GM19193 (cell line): ENCODE measurements around the gene AGGF1.

Experiments used
- POLR2A ChIP-seq: IDR thresholded peaks from 4 replicates; pipeline ENCODE4 v1.6.1; 2011; ENCODE audit not compliant: insufficient read depth, insufficient read length; ENCODE audit errors: extremely low read depth

The AGGF1 gene, protein sequence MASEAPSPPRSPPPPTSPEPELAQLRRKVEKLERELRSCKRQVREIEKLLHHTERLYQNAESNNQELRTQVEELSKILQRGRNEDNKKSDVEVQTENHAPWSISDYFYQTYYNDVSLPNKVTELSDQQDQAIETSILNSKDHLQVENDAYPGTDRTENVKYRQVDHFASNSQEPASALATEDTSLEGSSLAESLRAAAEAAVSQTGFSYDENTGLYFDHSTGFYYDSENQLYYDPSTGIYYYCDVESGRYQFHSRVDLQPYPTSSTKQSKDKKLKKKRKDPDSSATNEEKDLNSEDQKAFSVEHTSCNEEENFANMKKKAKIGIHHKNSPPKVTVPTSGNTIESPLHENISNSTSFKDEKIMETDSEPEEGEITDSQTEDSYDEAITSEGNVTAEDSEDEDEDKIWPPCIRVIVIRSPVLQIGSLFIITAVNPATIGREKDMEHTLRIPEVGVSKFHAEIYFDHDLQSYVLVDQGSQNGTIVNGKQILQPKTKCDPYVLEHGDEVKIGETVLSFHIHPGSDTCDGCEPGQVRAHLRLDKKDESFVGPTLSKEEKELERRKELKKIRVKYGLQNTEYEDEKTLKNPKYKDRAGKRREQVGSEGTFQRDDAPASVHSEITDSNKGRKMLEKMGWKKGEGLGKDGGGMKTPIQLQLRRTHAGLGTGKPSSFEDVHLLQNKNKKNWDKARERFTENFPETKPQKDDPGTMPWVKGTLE

DNA sequence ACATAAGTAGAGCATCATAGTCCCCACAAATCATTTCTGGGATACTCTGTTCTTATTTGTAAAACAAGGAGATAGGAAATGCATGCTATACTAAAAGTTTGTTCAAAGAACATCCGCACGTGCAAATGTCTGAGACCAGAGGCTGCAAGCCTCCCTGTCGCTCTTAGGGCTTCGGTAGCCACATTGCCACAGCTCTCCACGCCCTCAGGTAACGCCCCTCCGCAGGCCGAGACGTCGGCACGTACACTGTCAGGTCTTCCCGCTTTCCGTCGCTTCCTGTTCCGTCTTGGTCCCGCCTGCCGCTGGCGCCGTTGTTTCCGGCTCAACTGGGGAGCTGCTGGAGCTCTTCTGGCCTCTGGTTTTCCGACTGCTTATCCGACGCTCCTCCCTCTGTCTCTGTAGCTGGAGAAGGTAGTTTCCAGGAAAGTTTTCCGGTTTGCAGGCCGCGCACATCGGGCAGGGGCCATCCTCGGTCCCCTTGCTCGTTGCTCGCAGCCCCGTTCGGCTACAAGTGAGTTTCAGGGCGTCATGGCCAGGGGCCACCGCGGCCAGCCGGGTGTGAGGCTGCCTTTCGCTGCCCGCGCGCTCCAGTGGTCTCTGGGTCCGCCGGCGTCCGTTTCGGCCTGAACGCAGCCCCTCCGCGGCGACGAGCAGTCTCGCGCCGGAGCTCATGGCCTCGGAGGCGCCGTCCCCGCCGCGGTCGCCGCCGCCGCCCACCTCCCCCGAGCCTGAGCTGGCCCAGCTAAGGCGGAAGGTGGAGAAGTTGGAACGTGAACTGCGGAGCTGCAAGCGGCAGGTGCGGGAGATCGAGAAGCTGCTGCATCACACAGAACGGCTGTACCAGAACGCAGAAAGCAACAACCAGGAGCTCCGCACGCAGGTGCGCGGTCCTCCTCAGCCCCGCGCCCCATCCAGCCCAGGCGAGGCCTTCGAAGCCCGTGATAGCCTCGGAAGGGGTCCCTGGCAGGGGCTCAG is at the start of gene AGGF1:
AGGF1 (plus strand) TSS at position 308 of the 975 bp plus-strand sequence; CDS start at position 671, 363 bp downstream.
- peak; percentile 87 for TF ChIP-seq POLR2A

DNA sequence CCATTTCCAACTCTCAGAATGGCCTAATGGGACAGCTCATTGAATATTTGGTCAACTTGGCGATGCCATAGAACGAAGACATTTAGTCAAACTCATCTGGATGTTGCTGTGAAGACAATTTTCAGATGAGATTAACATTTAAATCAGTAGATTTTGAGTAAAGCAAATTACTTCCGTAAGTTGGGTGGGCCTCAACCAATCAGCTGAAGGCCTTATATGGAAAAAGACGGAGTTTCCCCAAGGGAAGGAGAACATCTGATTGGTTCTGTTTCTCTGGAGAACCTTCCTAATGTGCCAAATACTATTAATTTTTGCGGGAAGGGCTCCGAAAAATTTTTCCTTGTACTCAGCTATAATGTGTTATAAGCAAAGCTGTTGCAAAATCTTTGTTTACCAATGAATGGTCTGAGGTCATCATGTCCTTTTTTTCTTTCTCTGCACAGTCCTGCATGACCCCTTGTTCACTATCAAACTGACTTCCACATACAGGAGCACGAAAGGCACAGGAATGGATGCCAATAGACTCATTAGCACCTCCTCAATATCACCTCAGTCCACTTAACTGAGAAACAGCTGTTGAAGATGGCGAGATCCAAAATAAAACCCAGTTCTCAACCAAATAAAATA is 49.6 kb upstream of the AGGF1 start:
- TF ChIP-seq POLR2A: no peak

DNA sequence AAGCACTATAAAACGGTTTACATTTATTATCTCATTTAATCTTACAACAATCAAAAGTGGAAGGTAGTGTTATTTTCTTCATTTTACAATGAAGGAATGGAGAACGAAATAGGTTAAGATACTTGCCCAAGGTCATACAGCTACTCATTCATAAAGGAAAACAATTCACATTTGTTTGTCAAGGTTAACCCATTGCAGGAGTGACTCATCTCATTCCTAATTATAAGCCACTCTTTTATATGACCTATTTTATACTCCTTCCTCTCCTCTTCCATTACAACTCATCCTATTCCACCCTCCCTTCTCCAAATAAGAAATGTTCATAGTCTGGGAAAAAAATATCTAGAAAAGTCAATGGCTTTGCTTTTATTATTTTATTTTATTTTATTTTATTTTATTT is 47.8 kb upstream of the AGGF1 start:
- TF ChIP-seq POLR2A: no peak

DNA sequence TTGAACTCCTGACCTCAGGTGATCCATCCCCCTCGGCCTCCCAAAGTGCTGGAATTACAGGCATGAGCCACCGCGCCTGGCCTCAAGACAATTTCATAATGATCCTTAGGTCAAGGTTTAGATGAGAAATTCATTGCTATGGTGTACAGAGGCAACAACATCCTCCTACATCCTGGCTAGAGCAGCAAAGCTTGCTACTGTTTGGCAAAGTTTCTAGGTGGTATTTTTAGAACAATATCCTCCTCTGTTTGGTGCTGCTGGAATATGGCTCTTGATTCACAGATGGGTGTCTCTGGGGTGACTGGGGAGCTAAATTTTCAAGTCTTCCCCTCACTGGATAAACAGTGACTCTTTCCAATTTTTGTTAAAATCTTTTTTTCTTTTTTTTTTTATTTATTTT is 46.7 kb upstream of the AGGF1 start:
- TF ChIP-seq POLR2A: no peak

DNA sequence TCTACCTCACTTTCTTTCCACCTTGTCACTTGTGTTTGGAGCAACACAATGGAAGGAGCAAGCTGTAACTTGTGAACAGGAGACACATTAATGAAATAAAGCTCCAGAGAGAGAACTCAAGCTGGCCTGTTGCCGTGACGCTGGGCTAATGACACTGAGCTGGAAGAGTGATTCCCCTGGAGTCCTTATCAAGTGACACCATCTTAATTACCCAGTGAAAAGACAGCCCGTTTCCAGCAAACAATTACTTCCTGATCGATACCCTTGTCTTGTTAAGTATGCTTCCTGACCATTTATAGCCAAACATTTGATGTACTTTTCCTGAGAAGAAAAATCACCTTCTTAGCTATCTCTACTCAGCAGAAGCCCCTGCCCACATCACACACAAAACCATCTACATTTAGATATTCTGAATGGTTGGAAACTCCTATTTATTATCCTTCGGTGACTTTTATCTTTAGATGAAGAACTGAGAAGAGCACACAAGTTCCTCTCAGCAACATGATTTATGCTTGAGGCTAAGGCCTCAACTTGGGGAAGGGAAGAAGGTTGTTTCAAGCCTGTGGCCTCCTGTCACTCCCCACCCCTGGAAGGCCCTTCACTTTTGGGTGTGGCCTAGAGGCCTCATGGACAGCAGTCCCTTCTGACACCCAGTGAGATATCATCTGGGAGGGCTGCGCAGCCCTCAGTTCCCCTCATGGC is 43.2 kb upstream of the AGGF1 start:
- TF ChIP-seq POLR2A: no peak

DNA sequence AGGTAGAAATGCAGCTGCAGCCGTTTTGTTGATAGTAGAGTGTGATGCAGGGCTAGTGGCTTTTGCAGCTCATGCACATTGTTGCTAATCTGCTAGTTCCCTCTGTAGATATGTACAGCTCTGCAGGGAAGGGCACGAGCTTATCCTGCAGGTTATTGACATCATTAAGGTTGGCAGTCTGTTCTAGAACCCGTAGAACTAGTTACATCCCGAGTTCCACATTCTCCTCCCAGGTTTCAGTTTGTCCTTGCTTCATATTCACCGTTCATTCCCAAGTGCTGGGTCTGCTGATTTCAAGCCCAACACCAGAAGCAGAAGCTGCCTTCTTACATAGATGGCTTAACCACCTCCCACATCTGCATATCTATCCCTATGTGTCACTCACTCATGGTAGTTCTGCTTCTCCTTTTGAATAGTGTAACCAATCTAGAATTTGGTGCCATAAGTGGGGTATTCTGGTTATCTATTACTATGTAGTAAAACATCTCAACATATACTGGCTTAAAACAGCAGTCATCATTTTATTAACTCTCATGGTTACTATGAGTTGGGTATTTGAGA is 39.2 kb upstream of the AGGF1 start:
- no peak for TF ChIP-seq POLR2A

DNA sequence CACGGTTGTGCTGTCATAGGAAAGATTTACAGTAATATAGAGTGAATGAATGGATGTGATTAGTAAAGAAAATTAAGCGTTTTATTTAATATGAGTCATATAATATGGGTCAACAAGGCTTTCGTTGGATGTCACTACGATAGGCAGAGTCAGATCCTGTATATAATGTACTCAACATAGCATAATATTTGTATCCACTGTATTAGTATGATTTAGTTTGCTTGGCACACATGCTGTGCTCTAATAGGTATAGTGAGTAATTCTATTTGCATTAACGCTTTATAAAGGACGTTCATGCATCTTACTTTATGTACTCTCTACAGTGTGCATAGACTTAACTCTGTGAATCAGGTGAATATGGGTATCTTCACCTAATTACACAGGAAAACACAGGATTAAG is 35.9 kb upstream of the AGGF1 start:
- TF ChIP-seq POLR2A: no peak

DNA sequence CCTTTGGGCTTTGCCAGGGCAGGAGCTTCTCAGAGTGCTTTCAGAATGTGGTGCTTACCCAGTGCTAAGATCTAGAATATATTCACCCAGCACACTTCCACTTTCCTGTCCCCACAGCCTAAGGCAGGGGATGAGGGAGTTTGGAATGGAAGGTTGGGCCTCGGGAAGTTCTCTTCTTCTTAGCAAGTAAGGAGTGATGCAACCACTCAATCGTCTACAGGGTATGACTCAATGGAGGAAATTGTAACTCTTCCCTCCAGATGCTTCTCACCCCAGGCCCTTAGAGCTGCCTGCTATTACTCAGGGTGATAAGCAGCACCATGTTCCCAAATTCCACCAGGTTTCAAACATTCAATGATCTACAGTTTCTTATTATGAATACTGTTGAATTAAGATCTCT is 30.8 kb upstream of the AGGF1 start:
- TF ChIP-seq POLR2A: no peak

DNA sequence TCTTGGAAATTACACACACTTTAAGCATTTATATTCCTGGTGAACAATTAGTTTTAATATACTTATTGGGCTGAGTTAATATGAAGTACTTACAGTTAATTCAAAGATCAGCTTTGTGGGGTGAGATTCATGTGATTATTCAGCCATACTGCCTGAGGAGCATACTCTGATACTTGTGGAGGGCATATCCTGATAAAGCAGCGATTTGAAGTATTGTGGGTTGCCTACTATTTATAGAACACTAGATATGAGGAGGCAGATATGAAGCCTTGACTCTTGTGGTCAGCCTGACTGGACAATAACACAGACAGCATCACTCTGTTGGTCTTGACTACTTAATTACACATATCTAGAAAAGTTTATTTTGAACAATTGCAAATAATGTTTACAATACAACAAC is 27.0 kb upstream of the AGGF1 start:
- no peak for TF ChIP-seq POLR2A

DNA sequence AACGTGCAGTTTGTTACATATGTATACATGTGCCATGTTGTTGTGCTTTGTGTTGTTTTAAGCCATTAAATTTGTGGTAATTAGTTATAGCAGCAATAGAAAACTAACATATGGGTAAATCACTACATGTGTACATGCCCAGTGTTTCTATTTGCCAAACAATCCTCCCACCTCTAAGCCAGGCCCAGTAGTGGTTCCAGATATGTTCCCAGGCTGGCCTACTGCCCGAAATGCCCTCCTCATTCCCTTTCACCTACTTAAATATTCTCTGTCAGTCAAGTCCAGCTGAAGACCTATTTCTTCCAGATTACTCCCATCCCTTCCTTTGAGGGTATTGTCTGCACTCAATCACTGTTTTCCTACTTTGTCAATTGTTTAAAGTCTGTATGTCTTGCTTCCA is 24.1 kb upstream of the AGGF1 start:
- no peak for TF ChIP-seq POLR2A

DNA sequence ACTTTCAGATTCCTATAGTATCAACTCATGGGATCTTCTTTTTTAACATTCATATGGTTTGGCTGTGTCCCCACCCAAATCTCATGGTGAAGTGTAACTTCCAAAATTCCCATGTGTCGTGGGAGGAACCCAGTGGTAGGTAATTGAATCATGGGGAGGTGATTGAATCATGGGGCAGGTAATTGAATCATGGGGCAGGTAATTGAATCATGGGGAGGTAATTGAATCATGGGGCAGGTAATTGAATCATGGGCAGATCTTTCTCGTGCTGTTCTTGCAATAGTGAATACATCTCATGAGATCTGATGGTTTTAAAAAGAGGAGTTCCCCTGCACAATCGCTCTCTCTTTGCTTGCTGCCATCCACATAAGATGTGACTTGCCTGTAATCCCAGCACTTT is 21.8 kb upstream of the AGGF1 start:
- TF ChIP-seq POLR2A: no peak

DNA sequence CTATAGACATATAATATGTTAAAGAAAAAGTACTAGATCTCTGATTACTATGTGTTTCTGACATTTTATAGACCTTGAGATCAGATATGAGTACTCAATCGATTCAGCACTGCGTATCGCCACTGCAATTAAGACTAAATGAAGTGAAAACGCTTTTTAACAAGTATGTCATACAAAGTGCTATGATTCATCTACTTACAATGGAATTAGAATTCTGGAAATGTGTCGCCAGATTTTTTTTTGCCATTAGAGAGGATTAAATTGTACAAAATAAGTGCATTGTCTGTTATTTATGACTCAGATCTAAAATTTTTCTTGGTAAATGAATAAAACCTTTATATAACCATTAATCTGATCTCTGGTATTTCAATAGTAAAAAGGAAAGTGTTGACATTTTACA is 20.0 kb upstream of the AGGF1 start:
- no peak for TF ChIP-seq POLR2A

DNA sequence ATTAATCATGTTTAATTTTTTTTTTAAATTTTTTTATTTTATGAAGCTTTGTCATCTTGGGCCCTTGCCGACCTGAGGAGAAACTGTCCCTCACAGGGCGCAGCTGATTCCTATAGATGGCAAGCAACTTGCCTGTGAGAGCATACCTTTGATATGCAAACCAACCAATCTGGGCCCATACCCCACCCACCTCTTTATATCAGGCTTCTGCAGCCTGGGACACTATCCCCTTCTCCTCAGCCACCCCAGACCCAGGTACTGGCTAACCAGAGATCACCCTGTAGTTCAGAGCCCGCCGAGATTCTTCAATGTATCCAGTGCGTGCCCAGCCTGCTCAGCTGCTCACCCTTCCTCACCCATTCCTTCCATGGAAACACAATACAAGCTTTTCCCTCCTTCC is 18.7 kb upstream of the AGGF1 start:
- no peak for TF ChIP-seq POLR2A

DNA sequence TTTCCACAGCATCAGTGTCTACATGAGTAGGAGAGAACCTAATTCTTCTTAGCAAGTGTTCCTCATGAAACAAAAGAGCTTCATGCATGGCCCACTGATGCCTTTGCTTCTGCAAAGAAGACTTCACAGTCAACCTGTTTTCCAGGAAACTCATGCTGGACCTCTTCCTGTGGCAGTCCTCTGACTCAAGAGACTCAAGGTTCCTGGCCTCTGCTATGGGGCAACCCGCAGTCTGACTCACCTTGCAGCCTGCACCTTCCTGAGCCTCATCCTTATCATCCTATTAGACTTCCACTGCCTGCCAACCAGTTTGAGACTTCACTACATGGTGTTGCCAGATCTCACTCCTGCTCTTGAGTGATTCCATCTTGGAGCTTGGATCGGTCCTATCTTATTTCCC is 17.6 kb upstream of the AGGF1 start:
- TF ChIP-seq POLR2A: no peak
